ENCODE measurements around the gene HSPA1A. TPM values are rescaled to one million over a fixed set of nuclear protein-coding genes. Genes with fewer than 3 reads are reported as not detected.

The HSPA1A gene
- polyA plus RNA-seq, 1 donor (not counting 4 experiments of a cell fraction or from before 2014, with no cell fraction given) = 110 TPM

- H3K9me3 ChIP-seq (ENCODE audit: control insufficient read depth, low read depth, low read length) = no peaks in the 10 kb centered on the region
- no peak overlapping the region for H3K27ac ChIP-seq (ENCODE audit: control insufficient read depth, insufficient read depth, low read length)
- TF ChIP-seq CTCF (optimal IDR thresholded peaks at IDR 0.05 in 1 of 3, IDR thresholded peaks at IDR 0.05 in 1 of 3, conservative IDR thresholded peaks at IDR 0.05 in 1 of 3; ENCODE audit: extremely low read depth in 1 of 3, insufficient read depth in 2 of 3, low read length in 3 of 3) = no peak
- TF ChIP-seq EZH2 (IDR thresholded peaks at IDR 0.05; ENCODE audit: low read length) = no peak
- DNase-seq (ENCODE audit: low read depth, low spot score) (no peak), FAIRE-seq (no peak)
- H3K4me2 ChIP-seq (ENCODE audit: control insufficient read depth, extremely low read depth, insufficient read depth, low read depth, low read length) = no peak overlapping the region
- no peaks in the 10 kb centered on the region for H4K20me1 ChIP-seq (ENCODE audit: control insufficient read depth, extremely low read depth, insufficient read depth, low read length)
- H3K27me3 ChIP-seq (ENCODE audit: control insufficient read depth, extremely low read depth, insufficient read depth, low read length) = no peaks in the 10 kb centered on the region
- no peak overlapping the region for H3K9ac ChIP-seq (ENCODE audit: control insufficient read depth, extremely low read depth, insufficient read depth, low read length)
- no peaks in the 10 kb centered on the region for H3K79me2 ChIP-seq (ENCODE audit: control insufficient read depth, insufficient read depth, low read length)
- H3K4me1 ChIP-seq (ENCODE audit: control insufficient read depth, extremely low read depth, insufficient read depth, low read length) = peaks cover 7% of the 10 kb centered on the region
- no peak overlapping the region for H3K4me3 ChIP-seq (ENCODE audit: control insufficient read depth in 2 of 3, extremely low read depth in 1 of 3, insufficient read depth in 2 of 3, low read depth in 1 of 3, low read length in 3 of 3)
- dilution Hi-C loops (cut with MboI; ENCODE audit: extremely low pct_ligation_motif_present, low sequenced_read_pairs) = no loop called here
- peaks cover 3 to 5% of the 10 kb centered on the region in 2 experiments for H3K36me3 ChIP-seq (ENCODE audit: control insufficient read depth in 2 of 2, extremely low read depth in 1 of 2, insufficient read depth in 2 of 2, low read length in 2 of 2)
- no peak overlapping the region for H2AFZ ChIP-seq (ENCODE audit: control insufficient read depth, low read length)
- peaks cover 2% of the 10 kb centered on the region for H3K9me1 ChIP-seq (ENCODE audit: control insufficient read depth, extremely low read depth, insufficient read depth, low read length)
These were observed 49.2 kb upstream of the HSPA1A start for GRCh38 chr6:31765910-31766794.

GRCh38 chr6:31767096-31767645 is 48.2 kb upstream of the HSPA1A start:
- no peak overlapping the region for H3K4me2 ChIP-seq (ENCODE audit: control insufficient read depth, extremely low read depth, insufficient read depth, low read depth, low read length)
- FAIRE-seq (no peak), DNase-seq (ENCODE audit: low read depth, low spot score) (no peak)
- peaks cover 8% of the 10 kb centered on the region for H3K4me1 ChIP-seq (ENCODE audit: control insufficient read depth, extremely low read depth, insufficient read depth, low read length)
- no peak overlapping the region for H3K9ac ChIP-seq (ENCODE audit: control insufficient read depth, extremely low read depth, insufficient read depth, low read length)
- H3K27ac ChIP-seq (ENCODE audit: control insufficient read depth, insufficient read depth, low read length) = no peak overlapping the region
- TF ChIP-seq CTCF (optimal IDR thresholded peaks at IDR 0.05 in 1 of 3, IDR thresholded peaks at IDR 0.05 in 1 of 3, conservative IDR thresholded peaks at IDR 0.05 in 1 of 3; ENCODE audit: extremely low read depth in 1 of 3, insufficient read depth in 2 of 3, low read length in 3 of 3) = no peak
- no peak for TF ChIP-seq EZH2 (IDR thresholded peaks at IDR 0.05; ENCODE audit: low read length)
- H4K20me1 ChIP-seq (ENCODE audit: control insufficient read depth, extremely low read depth, insufficient read depth, low read length) = no peaks in the 10 kb centered on the region
- no peak overlapping the region for H2AFZ ChIP-seq (ENCODE audit: control insufficient read depth, low read length)
- no peaks in the 10 kb centered on the region for H3K9me3 ChIP-seq (ENCODE audit: control insufficient read depth, low read depth, low read length)
- no peak overlapping the region for H3K4me3 ChIP-seq (ENCODE audit: control insufficient read depth in 2 of 3, extremely low read depth in 1 of 3, insufficient read depth in 2 of 3, low read depth in 1 of 3, low read length in 3 of 3)
- peaks cover 2% of the 10 kb centered on the region for H3K9me1 ChIP-seq (ENCODE audit: control insufficient read depth, extremely low read depth, insufficient read depth, low read length)
- no peaks in the 10 kb centered on the region for H3K27me3 ChIP-seq (ENCODE audit: control insufficient read depth, extremely low read depth, insufficient read depth, low read length)
- no peaks in the 10 kb centered on the region for H3K79me2 ChIP-seq (ENCODE audit: control insufficient read depth, insufficient read depth, low read length)
- dilution Hi-C loops (cut with MboI; ENCODE audit: extremely low pct_ligation_motif_present, low sequenced_read_pairs) = no loop called here
- no peaks in the 10 kb centered on the region for H3K36me3 ChIP-seq (ENCODE audit: control insufficient read depth in 2 of 2, extremely low read depth in 1 of 2, insufficient read depth in 2 of 2, low read length in 2 of 2)
